ENCODE data around the gene TXNDC11.

The TXNDC11 gene

DNA sequence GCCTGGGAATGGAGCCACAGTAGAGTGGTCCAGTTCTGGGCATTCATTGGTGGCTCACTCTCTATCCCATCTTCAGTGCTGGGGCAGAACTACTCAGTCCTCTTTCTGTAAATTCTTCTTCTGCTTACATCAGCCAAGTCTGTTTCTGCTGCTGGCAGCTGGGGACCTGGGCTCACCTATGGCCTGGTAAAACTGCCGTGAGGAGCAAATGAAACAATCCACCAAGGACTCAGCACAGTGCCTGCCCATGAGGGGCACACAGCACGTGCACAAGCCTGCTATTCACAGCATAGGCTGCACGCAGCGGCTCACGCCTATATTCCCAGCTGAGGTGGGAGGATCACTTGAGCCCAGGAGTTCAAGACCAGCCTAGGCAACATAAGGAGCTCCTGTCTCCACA, 105.3 kb downstream of the TXNDC11 start:
- H3K4me3 ChIP-seq (ENCODE audit: low read length): no peak overlapping the region
- TF ChIP-seq, protein P1, sequence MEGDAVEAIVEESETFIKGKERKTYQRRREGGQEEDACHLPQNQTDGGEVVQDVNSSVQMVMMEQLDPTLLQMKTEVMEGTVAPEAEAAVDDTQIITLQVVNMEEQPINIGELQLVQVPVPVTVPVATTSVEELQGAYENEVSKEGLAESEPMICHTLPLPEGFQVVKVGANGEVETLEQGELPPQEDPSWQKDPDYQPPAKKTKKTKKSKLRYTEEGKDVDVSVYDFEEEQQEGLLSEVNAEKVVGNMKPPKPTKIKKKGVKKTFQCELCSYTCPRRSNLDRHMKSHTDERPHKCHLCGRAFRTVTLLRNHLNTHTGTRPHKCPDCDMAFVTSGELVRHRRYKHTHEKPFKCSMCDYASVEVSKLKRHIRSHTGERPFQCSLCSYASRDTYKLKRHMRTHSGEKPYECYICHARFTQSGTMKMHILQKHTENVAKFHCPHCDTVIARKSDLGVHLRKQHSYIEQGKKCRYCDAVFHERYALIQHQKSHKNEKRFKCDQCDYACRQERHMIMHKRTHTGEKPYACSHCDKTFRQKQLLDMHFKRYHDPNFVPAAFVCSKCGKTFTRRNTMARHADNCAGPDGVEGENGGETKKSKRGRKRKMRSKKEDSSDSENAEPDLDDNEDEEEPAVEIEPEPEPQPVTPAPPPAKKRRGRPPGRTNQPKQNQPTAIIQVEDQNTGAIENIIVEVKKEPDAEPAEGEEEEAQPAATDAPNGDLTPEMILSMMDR (conservative IDR thresholded peaks at IDR 0.05; ENCODE audit: low read depth, low read length): no peak
- no peak for DNase-seq (ENCODE audit: low read depth)

DNA sequence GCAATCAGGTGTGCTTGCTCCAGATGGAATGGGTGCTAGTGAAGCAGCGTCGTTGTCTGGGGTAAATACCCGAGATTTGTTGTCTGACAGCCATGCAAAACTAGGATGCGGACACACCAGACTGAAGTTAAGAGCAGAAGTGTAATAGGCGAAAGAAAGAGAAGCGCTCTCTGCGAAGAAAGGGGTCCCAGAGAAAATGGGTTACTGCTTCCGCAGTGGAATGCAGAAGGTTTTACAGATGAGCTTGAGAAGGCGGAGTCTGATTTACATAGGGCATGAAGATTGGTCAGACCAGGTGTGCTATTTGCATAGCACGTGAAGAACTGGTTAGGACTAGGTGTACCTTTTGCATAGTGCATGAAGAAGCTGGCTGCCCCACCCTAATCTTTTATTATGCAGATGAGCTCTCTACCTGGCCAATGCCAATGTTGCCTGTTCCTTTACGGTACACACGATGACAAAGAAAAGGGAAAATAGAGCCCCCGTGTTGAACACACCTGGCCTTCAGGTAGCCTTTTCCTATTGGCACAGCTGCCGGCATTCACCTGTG, 106.4 kb downstream of the TXNDC11 start:
- DNase-seq (ENCODE audit: low read depth): no peak
- H3K4me3 ChIP-seq (ENCODE audit: low read length): no peak overlapping the region
- TF ChIP-seq, protein P1 (conservative IDR thresholded peaks at IDR 0.05; ENCODE audit: low read depth, low read length): no peak

DNA sequence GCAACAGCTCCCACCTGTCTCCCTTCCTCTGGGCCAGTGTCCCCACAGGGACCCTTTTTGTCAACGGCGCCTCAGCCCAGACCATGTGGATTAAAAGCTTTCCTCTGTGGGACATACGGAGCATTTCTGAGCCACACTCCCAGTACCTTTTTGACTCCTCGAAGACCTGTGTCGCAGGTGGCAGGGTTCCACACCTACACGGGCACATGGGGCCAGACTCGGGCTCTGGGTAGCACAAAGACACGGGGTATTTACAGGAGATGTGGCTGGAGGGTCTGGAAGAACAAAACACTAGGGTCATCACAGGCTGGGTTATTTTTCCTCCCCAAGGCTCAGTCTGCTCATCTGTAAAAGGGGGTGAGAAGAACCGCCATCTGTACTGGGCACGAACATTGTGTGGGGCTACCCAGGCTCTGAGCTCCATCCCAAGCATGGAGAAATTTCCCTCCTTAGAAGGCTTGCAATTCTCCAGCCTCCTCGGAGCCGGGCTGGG, 106.9 kb downstream of the TXNDC11 start:
- TF ChIP-seq, protein P1 (conservative IDR thresholded peaks at IDR 0.05; ENCODE audit: low read depth, low read length): no peak
- no peak overlapping the region for H3K4me3 ChIP-seq (ENCODE audit: low read length)
- DNase-seq (ENCODE audit: low read depth): no peak

DNA sequence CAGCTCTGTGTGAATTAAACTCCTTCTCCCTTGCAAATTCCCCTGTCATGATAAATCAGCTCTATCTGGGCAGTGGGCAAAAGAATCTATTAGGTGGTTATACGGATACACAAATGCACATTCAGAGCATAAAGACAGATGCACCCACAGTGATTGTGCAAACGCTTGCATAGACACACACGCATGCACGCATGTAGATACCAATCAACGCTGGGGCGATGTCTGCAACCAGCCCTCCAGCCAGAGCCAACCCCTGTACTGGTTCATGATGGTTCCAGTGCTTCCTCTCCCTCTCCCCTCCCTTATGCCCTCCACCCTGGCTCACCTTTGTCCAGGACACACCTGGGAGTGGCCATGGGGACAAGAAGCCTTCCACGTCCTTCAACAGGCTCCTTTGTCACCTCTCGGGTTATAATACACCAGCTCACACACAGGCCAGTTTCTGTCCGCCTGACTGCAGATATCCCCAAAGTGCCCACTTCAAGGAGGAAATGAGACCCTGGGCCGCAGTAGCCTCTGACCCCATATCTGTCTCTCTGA, 107.5 kb downstream of the TXNDC11 start:
- H3K4me3 ChIP-seq (ENCODE audit: low read length): no peak overlapping the region
- DNase-seq (ENCODE audit: low read depth): no peak
- TF ChIP-seq, protein P1 (conservative IDR thresholded peaks at IDR 0.05; ENCODE audit: low read depth, low read length): no peak

DNA sequence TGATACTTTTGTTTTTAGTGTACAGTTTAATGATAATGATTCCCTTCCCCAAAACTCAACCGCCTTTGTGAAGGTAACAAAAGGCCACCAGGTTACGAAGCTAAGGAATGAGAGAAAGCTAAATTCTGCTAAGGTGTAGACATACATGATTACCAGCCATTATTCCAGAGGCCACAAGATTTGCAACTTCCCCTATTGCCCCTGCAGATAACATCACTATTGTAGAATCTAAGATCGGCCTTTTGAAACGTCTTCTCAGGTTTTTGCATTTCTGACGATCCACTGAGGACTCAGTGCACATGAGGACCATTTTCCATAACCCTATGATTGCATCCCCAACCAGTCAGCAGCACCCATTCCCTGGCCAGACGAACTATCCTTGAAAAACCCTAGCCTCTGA, 108.3 kb downstream of the TXNDC11 start:
- no peak for DNase-seq (ENCODE audit: low read depth)
- no peak overlapping the region for H3K4me3 ChIP-seq (ENCODE audit: low read length)
- TF ChIP-seq, protein P1 (conservative IDR thresholded peaks at IDR 0.05; ENCODE audit: low read depth, low read length): no peak

DNA sequence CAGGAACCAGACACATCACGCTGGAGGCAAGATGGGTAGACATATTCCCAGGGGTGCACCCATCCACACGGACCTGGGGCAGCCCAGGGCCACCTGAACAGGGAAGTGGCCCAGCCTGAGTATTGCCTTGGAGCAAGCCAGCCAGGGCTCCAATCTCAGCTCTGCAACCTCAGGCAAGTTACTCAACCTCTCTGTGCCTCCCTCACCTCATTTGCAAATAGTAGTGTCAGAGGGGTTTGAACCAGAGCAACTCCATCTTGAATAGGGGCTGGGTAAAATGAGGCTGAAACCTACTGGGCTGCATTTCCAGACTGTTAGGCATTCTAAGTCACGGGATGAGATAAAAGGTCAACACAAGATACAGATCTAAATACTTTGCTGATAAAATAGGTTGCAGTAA, 109.5 kb downstream of the TXNDC11 start:
- DNase-seq (ENCODE audit: low read depth): no peak
- TF ChIP-seq, protein P1 (conservative IDR thresholded peaks at IDR 0.05; ENCODE audit: low read depth, low read length): no peak
- no peak overlapping the region for H3K4me3 ChIP-seq (ENCODE audit: low read length)

DNA sequence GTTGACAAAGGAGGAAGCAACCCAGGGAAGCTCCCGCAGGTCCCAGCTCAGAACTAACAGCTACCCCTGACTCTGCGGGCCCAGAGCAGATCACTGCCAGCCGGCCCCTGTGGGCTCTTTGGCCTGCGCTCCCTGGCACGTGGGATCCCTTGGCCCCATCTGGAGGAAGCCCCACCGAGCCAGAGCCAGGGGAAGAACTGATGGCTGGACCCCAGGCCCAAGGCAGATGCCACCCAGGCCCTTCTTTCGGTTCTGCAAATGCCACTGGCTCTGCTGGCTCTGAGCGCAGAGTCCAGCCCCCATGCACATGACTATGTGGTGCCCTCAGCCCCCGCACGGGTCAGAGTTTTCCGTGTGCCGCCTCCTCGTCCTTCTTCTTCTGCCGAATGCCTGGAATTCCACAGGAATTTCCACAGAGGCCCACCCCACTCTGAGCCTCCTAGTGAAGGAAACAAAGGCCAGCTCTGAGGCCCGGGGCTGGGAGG, 110.2 kb downstream of the TXNDC11 start:
- no peak overlapping the region for H3K4me3 ChIP-seq (ENCODE audit: low read length)
- DNase-seq (ENCODE audit: low read depth): peak; percentile 64
- TF ChIP-seq, protein P1 (conservative IDR thresholded peaks at IDR 0.05; ENCODE audit: low read depth, low read length): no peak
